ENCODE data around the gene MAEA. TPM values are rescaled to one million over a fixed set of nuclear protein-coding genes. Genes with fewer than 3 reads are reported as not detected.

The MAEA gene
- total RNA-seq, 1 donor, result 70.6 TPM

- Histone ChIP-seq H3K4me3 (ENCODE audit: insufficient read depth, low read length) (peak overlapping the region; percentile 86), H3K9me3 (ENCODE audit: low read depth, low read length) (peaks cover 7% of the 10 kb centered on the region), H3K36me3 (ENCODE audit: insufficient read depth, low read length) (peaks cover 7% of the 10 kb centered on the region), H3K27ac (ENCODE audit: low read depth, low read length) (peak overlapping the region; percentile 68), H3K4me2 (ENCODE audit: insufficient read depth, low read length) (peak overlapping the region; percentile 90), H3K4me1 (ENCODE audit: insufficient read depth, low read length) (peaks cover 24% of the 10 kb centered on the region), H3K79me2 (ENCODE audit: insufficient read depth, low read length) (peaks cover 62% of the 10 kb centered on the region), H3K27me3 (ENCODE audit: insufficient read depth, low read length) (no peaks in the 10 kb centered on the region), H4K20me1 (ENCODE audit: insufficient read depth, low read length) (peaks cover 43% of the 10 kb centered on the region), H2AFZ (ENCODE audit: low read length) (peak overlapping the region; percentile 22)
- TF ChIP-seq CTCF (IDR thresholded peaks at IDR 0.05; ENCODE audit: extremely low read depth, low read depth, low read length), result no peak
- DNase-seq (ENCODE audit: insufficient read length, low spot score, missing footprints), result peak; percentile 97
Observed at GRCh38 chr4:1247864-1248244, 41.8 kb upstream of the MAEA start.

- Histone ChIP-seq H4K20me1 (ENCODE audit: insufficient read depth, low read length) (peaks cover 37% of the 10 kb centered on the region), H3K4me1 (ENCODE audit: insufficient read depth, low read length) (peaks cover 24% of the 10 kb centered on the region), H2AFZ (ENCODE audit: low read length) (peak within 1 kb of the TSS; percentile 88), H3K4me3 (ENCODE audit: insufficient read depth, low read length) (peak within 1 kb of the TSS; percentile 86), H3K27ac (ENCODE audit: low read depth, low read length) (peak within 1 kb of the TSS; percentile 68), H3K9me3 (ENCODE audit: low read depth, low read length) (peaks cover 7% of the 10 kb centered on the region), H3K36me3 (ENCODE audit: insufficient read depth, low read length) (peaks cover 7% of the 10 kb centered on the region), H3K79me2 (ENCODE audit: insufficient read depth, low read length) (peaks cover 56% of the 10 kb centered on the region), H3K4me2 (ENCODE audit: insufficient read depth, low read length) (peak within 1 kb of the TSS; percentile 90), H3K27me3 (ENCODE audit: insufficient read depth, low read length) (no peaks in the 10 kb centered on the region)
- peak; percentile 100 for DNase-seq (ENCODE audit: insufficient read length, low spot score, missing footprints)
- TF ChIP-seq CTCF (IDR thresholded peaks at IDR 0.05; ENCODE audit: extremely low read depth, low read depth, low read length), result no peak
Observed at GRCh38 chr4:1248245-1249147, 41.2 kb upstream of the MAEA start, which contains the start of gene CTBP1. Gene CTBP1, minus strand, starts transcription at chr4:1249130. Its CDS starts 7,799 bp downstream, at chr4:1241331.

GRCh38 chr4:1249148-1249730 is 40.5 kb upstream of the MAEA start:
- Histone ChIP-seq H3K27me3 (ENCODE audit: insufficient read depth, low read length) (no peaks in the 10 kb centered on the region), H3K27ac (ENCODE audit: low read depth, low read length) (peak overlapping the region; percentile 66), H4K20me1 (ENCODE audit: insufficient read depth, low read length) (peaks cover 30% of the 10 kb centered on the region), H3K4me1 (ENCODE audit: insufficient read depth, low read length) (peaks cover 24% of the 10 kb centered on the region), H3K4me3 (ENCODE audit: insufficient read depth, low read length) (peak overlapping the region; percentile 79), H3K9me3 (ENCODE audit: low read depth, low read length) (peaks cover 7% of the 10 kb centered on the region), H3K4me2 (ENCODE audit: insufficient read depth, low read length) (peak overlapping the region; percentile 86), H2AFZ (ENCODE audit: low read length) (peak overlapping the region; percentile 88), H3K36me3 (ENCODE audit: insufficient read depth, low read length) (peaks cover 7% of the 10 kb centered on the region), H3K79me2 (ENCODE audit: insufficient read depth, low read length) (peaks cover 48% of the 10 kb centered on the region)
- DNase-seq (ENCODE audit: insufficient read length, low spot score, missing footprints), result peak; percentile 100
- TF ChIP-seq CTCF (IDR thresholded peaks at IDR 0.05; ENCODE audit: extremely low read depth, low read depth, low read length), result no peak
